HEK293 (cell line): Measurements from ENCODE around the gene HECTD4.

Source experiments
- CTCF ChIA-PET: fragments of 350-600 bp; formaldehyde crosslinking; extraction: SDS; loops from one replicate; lab custom pipeline; 2021; ENCODE audit warnings: antibody characterized with exemption; lab: Yijun Ruan, JAX
- POLR2A ChIA-PET: fragments of 300-600 bp; formaldehyde crosslinking; extraction: SDS; loops from one replicate; lab custom pipeline; 2020; ENCODE audit warnings: antibody characterized with exemption, inconsistent platforms; lab: Yijun Ruan, JAX
- H3K27ac ChIP-seq: fragments of 200-500 bp; sonication (Bioruptor generic); 2 replicates; pipeline ENCODE4 v1.5.1; 2014; ENCODE audit warnings: low read depth, low read length, control low read depth, inconsistent platforms; ENCODE audit errors: extremely low read depth
- H3K36me3 ChIP-seq, 2 experiments: fragments of 200-500 bp in 1 of 2; sonication (Bioruptor generic) in 1 of 2; 1 replicate in 1 of 2; 2 replicates in 1 of 2; pipeline ENCODE4 v1.5.1; 2014 to 2017; ENCODE audit warnings: inconsistent platforms in 2 of 2, low read length in 2 of 2; ENCODE audit not compliant: control insufficient read depth in 2 of 2, insufficient read depth in 1 of 2
- H3K4me1 ChIP-seq: fragments of 200-500 bp; sonication (Bioruptor generic); 2 replicates; pipeline ENCODE4 v1.5.1; 2014; ENCODE audit warnings: mild to moderate bottlenecking, low read length, inconsistent platforms; ENCODE audit not compliant: control insufficient read depth, insufficient read depth
- H3K4me3 ChIP-seq: 2 replicates; pipeline ENCODE4 v1.5.1; 2011; ENCODE audit warnings: low read depth, mild to moderate bottlenecking, control low read depth, low read length, moderate library complexity
- H3K9me3 ChIP-seq: fragments of 200-500 bp; sonication (Bioruptor generic); 2 replicates; pipeline ENCODE4 v1.5.1; 2014; ENCODE audit warnings: low read depth, low read length, inconsistent platforms; ENCODE audit not compliant: control insufficient read depth, insufficient read depth
- ATF2 ChIP-seq: fragments of 450-650 bp; formaldehyde crosslinking; IDR thresholded peaks from 2 replicates; pipeline ENCODE4 v1.5.1; 2016; ENCODE audit warnings: missing biosample characterization, missing genetic modification characterization, low read depth
- BCL11A ChIP-seq: fragments of 450-650 bp; formaldehyde crosslinking; IDR thresholded peaks from 2 replicates; pipeline ENCODE4 v1.5.1; 2016; ENCODE audit warnings: low read depth, missing biosample characterization, missing genetic modification characterization
- GLI2 ChIP-seq: fragments of 450-650 bp; formaldehyde crosslinking; IDR thresholded peaks from 2 replicates; pipeline ENCODE4; 2017; ENCODE audit warnings: missing biosample characterization, missing genetic modification characterization, low read depth, borderline replicate concordance
- KLF10 ChIP-seq: fragments of 450-650 bp; IDR thresholded peaks from 2 replicates; pipeline ENCODE4 v1.5.1; 2018; ENCODE audit warnings: missing biosample characterization, mild to moderate bottlenecking, missing genetic modification characterization
- MYNN ChIP-seq: fragments of 450-650 bp; formaldehyde crosslinking; IDR thresholded peaks from 2 replicates; pipeline ENCODE4 v1.5.1; 2016; ENCODE audit warnings: missing biosample characterization, missing genetic modification characterization, borderline replicate concordance
- MZF1 ChIP-seq: fragments of 450-650 bp; formaldehyde crosslinking; IDR thresholded peaks from 2 replicates; pipeline ENCODE4 v1.5.1; 2017; ENCODE audit warnings: missing biosample characterization, missing genetic modification characterization, borderline replicate concordance
- PBX3 ChIP-seq: sonication (generic); formaldehyde crosslinking; IDR thresholded peaks from 2 replicates; pipeline ENCODE4 v1.8.1; 2022; ENCODE audit warnings: mild to moderate bottlenecking, moderate library complexity, missing genetic modification reagents
- REPIN1 ChIP-seq: fragments of 450-650 bp; formaldehyde crosslinking; IDR thresholded peaks from 2 replicates; pipeline ENCODE4 v1.5.1; 2017; ENCODE audit warnings: missing biosample characterization, missing genetic modification characterization, low read depth
- ZBTB1 ChIP-seq: fragments of 450-650 bp; formaldehyde crosslinking; IDR thresholded peaks from 2 replicates; pipeline ENCODE4 v1.5.1; 2016; ENCODE audit warnings: missing biosample characterization, missing genetic modification characterization
- ZBTB48 ChIP-seq: fragments of 450-650 bp; formaldehyde crosslinking; IDR thresholded peaks from 2 replicates; pipeline ENCODE4 v1.5.1; 2016; ENCODE audit warnings: missing biosample characterization, missing genetic modification characterization
- ZIC2 ChIP-seq: fragments of 450-650 bp; formaldehyde crosslinking; IDR thresholded peaks from 2 replicates; pipeline ENCODE4 v1.5.1; 2016; ENCODE audit warnings: missing biosample characterization, missing genetic modification characterization
- ZNF157 ChIP-seq: fragments of 450-650 bp; formaldehyde crosslinking; IDR thresholded peaks from 2 replicates; pipeline ENCODE4 v1.5.1; 2016; ENCODE audit warnings: missing biosample characterization, missing genetic modification characterization
- ZNF221 ChIP-seq: fragments of 450-650 bp; formaldehyde crosslinking; IDR thresholded peaks from 2 replicates; pipeline ENCODE4 v1.5.1; 2017; ENCODE audit warnings: missing biosample characterization, missing genetic modification characterization, borderline replicate concordance
- ZNF280D ChIP-seq: fragments of 450-650 bp; formaldehyde crosslinking; IDR thresholded peaks from 2 replicates; pipeline ENCODE4 v1.5.1; 2016; ENCODE audit warnings: missing biosample characterization, missing genetic modification characterization
- ZNF335 ChIP-seq: fragments of 450-650 bp; formaldehyde crosslinking; conservative IDR thresholded peaks from 2 replicates; pipeline ENCODE4 v1.5.1; 2016; ENCODE audit warnings: missing biosample characterization, missing genetic modification characterization
- ZNF354C ChIP-seq: fragments of 450-650 bp; formaldehyde crosslinking; IDR thresholded peaks from 2 replicates; pipeline ENCODE4 v1.5.1; 2016; ENCODE audit warnings: missing biosample characterization, missing genetic modification characterization, low read depth, borderline replicate concordance
- ZNF366 ChIP-seq: fragments of 450-650 bp; formaldehyde crosslinking; conservative IDR thresholded peaks from 2 replicates; pipeline ENCODE4 v1.5.1; 2016; ENCODE audit warnings: missing biosample characterization, missing genetic modification characterization
- ZNF37A ChIP-seq: fragments of 450-650 bp; IDR thresholded peaks from 2 replicates; pipeline ENCODE4 v1.5.1; 2018; ENCODE audit warnings: missing biosample characterization, missing genetic modification characterization
- ZNF398 ChIP-seq: fragments of 450-650 bp; formaldehyde crosslinking; IDR thresholded peaks from 2 replicates; pipeline ENCODE4 v1.5.1; 2017; ENCODE audit warnings: missing biosample characterization, missing genetic modification characterization
- ZNF433 ChIP-seq: fragments of 450-650 bp; formaldehyde crosslinking; IDR thresholded peaks from 2 replicates; pipeline ENCODE4 v1.5.1; 2016; ENCODE audit warnings: missing biosample characterization, missing genetic modification characterization, low read depth
- ZNF501 ChIP-seq: fragments of 450-650 bp; formaldehyde crosslinking; IDR thresholded peaks from 2 replicates; pipeline ENCODE4 v1.5.1; 2016; ENCODE audit warnings: missing biosample characterization, missing genetic modification characterization
- ZNF548 ChIP-seq: fragments of 450-650 bp; formaldehyde crosslinking; IDR thresholded peaks from 2 replicates; pipeline ENCODE4 v1.5.1; 2016; ENCODE audit warnings: missing biosample characterization, missing genetic modification characterization
- ZNF549 ChIP-seq: fragments of 450-650 bp; IDR thresholded peaks from 2 replicates; pipeline ENCODE4 v1.5.1; 2018; ENCODE audit warnings: missing biosample characterization, missing genetic modification characterization, mild to moderate bottlenecking, inconsistent platforms, moderate library complexity
- ZNF555 ChIP-seq: fragments of 450-650 bp; formaldehyde crosslinking; conservative IDR thresholded peaks from 2 replicates; pipeline ENCODE4 v1.5.1; 2017; ENCODE audit warnings: missing biosample characterization, mild to moderate bottlenecking, missing genetic modification characterization, inconsistent platforms
- ZNF658 ChIP-seq: fragments of 450-650 bp; formaldehyde crosslinking; IDR thresholded peaks from 2 replicates; pipeline ENCODE4; 2016; ENCODE audit warnings: missing biosample characterization, missing genetic modification characterization
- ZNF660 ChIP-seq: fragments of 450-650 bp; IDR thresholded peaks from 2 replicates; pipeline ENCODE4 v1.5.1; 2018; ENCODE audit warnings: missing biosample characterization, mild to moderate bottlenecking, missing genetic modification characterization

HECTD4 gene

GRCh38 chr12:112153893-112154219, 228.4 kb downstream of the HECTD4 start:
- POLR2A ChIA-PET: no interaction called here
- Histone ChIP-seq H3K9me3 (no peaks in the 10 kb centered on the region), H3K4me3 (no peak overlapping the region), H3K27ac (no peak overlapping the region), H3K36me3 (peaks cover 34 to 65% of the 10 kb centered on the region in 2 experiments), H3K4me1 (no peaks in the 10 kb centered on the region)
- CTCF ChIA-PET: no interaction called here
- TF ChIP-seq ATF2 (tag by site-specific recombination): no peak
- no peak for TF ChIP-seq ZBTB48
- TF ChIP-seq ZNF660 (tag by site-specific recombination): no peak
- TF ChIP-seq ZNF221 (tag by site-specific recombination): no peak
- no peak for TF ChIP-seq GLI2
- no peak for TF ChIP-seq KLF10 (tag by site-specific recombination)
- TF ChIP-seq ZNF354C (tag by site-specific recombination): no peak
- TF ChIP-seq BCL11A: no peak
- TF ChIP-seq ZNF37A (tag by site-specific recombination): no peak
- no peak for TF ChIP-seq ZNF157 (tag by site-specific recombination)
- TF ChIP-seq ZNF398 (tag by site-specific recombination): no peak
- no peak for TF ChIP-seq ZNF549 (tag by site-specific recombination)
- no peak for TF ChIP-seq ZBTB1 (tag by site-specific recombination)
- no peak for TF ChIP-seq ZNF501
- TF ChIP-seq ZNF433 (tag by site-specific recombination): no peak
- TF ChIP-seq PBX3 (CRISPR knock-in tag): no peak
- TF ChIP-seq ZNF555 (tag by site-specific recombination): no peak
- TF ChIP-seq ZNF335 (tag by site-specific recombination): no peak
- no peak for TF ChIP-seq ZIC2 (tag by site-specific recombination)
- TF ChIP-seq MYNN (tag by site-specific recombination): no peak

- peaks cover 36 to 65% of the 10 kb centered on the region in 2 experiments for H3K36me3 ChIP-seq
- no peak overlapping the region for H3K27ac ChIP-seq
- CTCF ChIA-PET: no interaction called here
- no peak overlapping the region for H3K4me3 ChIP-seq
- POLR2A ChIA-PET: no interaction called here
- H3K9me3 ChIP-seq: no peaks in the 10 kb centered on the region
- TF ChIP-seq ZNF366 (no peak), ZNF658 (tag by site-specific recombination) (no peak), MZF1 (tag by site-specific recombination) (no peak), REPIN1 (no peak), ZNF280D (no peak), ZNF548 (no peak)
- TF ChIP-seq, all 188 proteins: peak for 0
- H3K4me1 ChIP-seq: no peaks in the 10 kb centered on the region
Observed at GRCh38 chr12:112153181-112153892, 228.9 kb downstream of the HECTD4 start.
